ENCODE results near the gene YIF1B.

The YIF1B gene

GRCh38 chr19:38360839-38361631, 45.3 kb upstream of the YIF1B start:
- TF ChIP-seq ZC3H10 (CRISPR knock-in tag; IDR thresholded peaks at IDR 0.05) (no peak), ZNF565 (CRISPR knock-in tag; conservative IDR thresholded peaks at IDR 0.05; ENCODE audit: low read depth) (no peak), CSDC2 (CRISPR knock-in tag; IDR thresholded peaks at IDR 0.05) (no peak), CREB5 (CRISPR knock-in tag; IDR thresholded peaks at IDR 0.05; ENCODE audit: low read depth) (no peak), BACH2 (CRISPR knock-in tag; IDR thresholded peaks at IDR 0.05; ENCODE audit: borderline replicate concordance) (no peak), TCF4 (CRISPR knock-in tag; IDR thresholded peaks at IDR 0.05; ENCODE audit: borderline replicate concordance) (no peak), POU6F1 (CRISPR knock-in tag; IDR thresholded peaks at IDR 0.05; ENCODE audit: borderline replicate concordance, low read depth) (no peak), TOX (CRISPR knock-in tag; IDR thresholded peaks at IDR 0.05; ENCODE audit: borderline replicate concordance) (no peak), ZFP3 (CRISPR knock-in tag; IDR thresholded peaks at IDR 0.05) (no peak), ESRRG (CRISPR knock-in tag; IDR thresholded peaks at IDR 0.05) (no peak), TSHZ2 (CRISPR knock-in tag; IDR thresholded peaks at IDR 0.05) (no peak), ZFP30 (CRISPR knock-in tag; IDR thresholded peaks at IDR 0.05) (no peak), RARB (CRISPR knock-in tag; IDR thresholded peaks at IDR 0.05) (no peak), SNAI2 (CRISPR knock-in tag; IDR thresholded peaks at IDR 0.05) (no peak), ISL1 (CRISPR knock-in tag; IDR thresholded peaks at IDR 0.05) (no peak), ZNF70 (CRISPR knock-in tag; IDR thresholded peaks at IDR 0.05) (no peak), ZNF8 (CRISPR knock-in tag; IDR thresholded peaks at IDR 0.05) (no peak), OSR1 (CRISPR knock-in tag; IDR thresholded peaks at IDR 0.05) (no peak), PPARA (CRISPR knock-in tag; IDR thresholded peaks at IDR 0.05; ENCODE audit: borderline replicate concordance) (no peak), CSRNP3 (CRISPR knock-in tag; IDR thresholded peaks at IDR 0.05) (no peak)
- peak; percentile 20 for ATAC-seq

GRCh38 chr19:38360351-38360750, 44.6 kb upstream of the YIF1B start:
- TF ChIP-seq ZNF565 (CRISPR knock-in tag; conservative IDR thresholded peaks at IDR 0.05; ENCODE audit: low read depth) (no peak), SNAI2 (CRISPR knock-in tag; IDR thresholded peaks at IDR 0.05) (no peak), CSRNP3 (CRISPR knock-in tag; IDR thresholded peaks at IDR 0.05) (no peak), GLIS3 (CRISPR knock-in tag; IDR thresholded peaks at IDR 0.05) (no peak), ARNTL (CRISPR knock-in tag; IDR thresholded peaks at IDR 0.05; ENCODE audit: borderline replicate concordance, low read depth) (no peak), ZC3H10 (CRISPR knock-in tag; IDR thresholded peaks at IDR 0.05) (no peak), PATZ1 (CRISPR knock-in tag; IDR thresholded peaks at IDR 0.05; ENCODE audit: borderline replicate concordance) (no peak), ESRRG (CRISPR knock-in tag; IDR thresholded peaks at IDR 0.05) (no peak)
- no peak for ATAC-seq
